NCI-H226 (cell line): ENCODE results near the gene SLC1A7.

Experiments
- DNase-seq: peaks from one replicate; pipeline ENCODE4 v3.0.0-alpha.2; 2015

Gene SLC1A7

GRCh38 chr1:53074313-53075154 lies 67.9 kb downstream of the SLC1A7 start:
- DNase-seq = no peak

- DNase-seq = no peak
Measured at GRCh38 chr1:53073868-53074311, 68.5 kb downstream of the SLC1A7 start.

GRCh38 chr1:53073287-53073686 lies 69.2 kb downstream of the SLC1A7 start:
- DNase-seq = no peak

GRCh38 chr1:53071915-53072314 lies 70.5 kb downstream of the SLC1A7 start:
- no peak for DNase-seq

GRCh38 chr1:53071167-53071865 lies 71.1 kb downstream of the SLC1A7 start:
- no peak for DNase-seq

- no peak for DNase-seq
Measured at GRCh38 chr1:53070621-53071020, 71.8 kb downstream of the SLC1A7 start.

GRCh38 chr1:53069663-53070327 lies 72.6 kb downstream of the SLC1A7 start:
- DNase-seq = no peak

GRCh38 chr1:53069265-53069662 lies 73.2 kb downstream of the SLC1A7 start:
- DNase-seq = no peak

- DNase-seq = no peak
Measured at GRCh38 chr1:53068314-53069099, 73.9 kb downstream of the SLC1A7 start.

GRCh38 chr1:53067886-53068285 lies 74.6 kb downstream of the SLC1A7 start:
- no peak for DNase-seq

GRCh38 chr1:53066891-53067738 lies 75.3 kb downstream of the SLC1A7 start:
- DNase-seq = no peak

GRCh38 chr1:53066488-53066887 lies 76.0 kb downstream of the SLC1A7 start:
- DNase-seq = no peak

- DNase-seq = no peak
Measured at GRCh38 chr1:53065391-53065790, 77.0 kb downstream of the SLC1A7 start.

- DNase-seq = no peak
Measured at GRCh38 chr1:53063744-53064515, 78.5 kb downstream of the SLC1A7 start.

GRCh38 chr1:53062708-53063591 lies 79.5 kb downstream of the SLC1A7 start:
- no peak for DNase-seq

GRCh38 chr1:53061859-53062707 lies 80.4 kb downstream of the SLC1A7 start, which contains the start of gene PODN:
Gene PODN, plus strand, starts transcription at chr1:53062213. Its CDS starts 7,643 bp downstream, at chr1:53069856.
- DNase-seq = no peak

GRCh38 chr1:53061123-53061858 lies 81.1 kb downstream of the SLC1A7 start:
- DNase-seq = no peak

- DNase-seq = no peak
Measured at GRCh38 chr1:53060579-53060978, 81.9 kb downstream of the SLC1A7 start.
